Heart right ventricle (tissue), 16 donors: Measurements from ENCODE around the gene CBFB. TPM values are rescaled to one million over a fixed set of nuclear protein-coding genes. Genes with fewer than 3 reads are reported as not detected.

Source experiments
- ATAC-seq, 8 donors: fragments of 200-7000 bp; cut with Tn5 transposase; one replicate each; pipeline ENCODE4 v1.9.1; 2020; ENCODE audit warnings: mild to moderate bottlenecking in 8 of 8, moderate library complexity in 8 of 8, moderate number of reproducible peaks in 1 of 8
- DNase-seq, 2 donors: peaks; one replicate each; pipeline ENCODE4 v3.0.0-alpha.2; 2020
- H3K27ac ChIP-seq, 10 donors: fragments of 200-600 bp; sonication (generic) in 2 of 10; one replicate each; pipeline versions ENCODE4 v1.5.0 to v1.8.0; 2020 to 2022; ENCODE audit warnings: mild to moderate bottlenecking in 3 of 10
- H3K27me3 ChIP-seq, 7 donors: fragments of 200-600 bp; one replicate each; pipeline ENCODE4 v1.8.0; 2021 to 2022; ENCODE audit warnings: mild to moderate bottlenecking in 2 of 7
- H3K36me3 ChIP-seq, 9 donors: fragments of 200-600 bp; sonication (generic) in 1 of 9; one replicate each; pipeline versions ENCODE4 v1.5.0 to v1.8.0; 2020 to 2022; ENCODE audit warnings: mild to moderate bottlenecking in 2 of 9
- H3K4me1 ChIP-seq, 9 donors: fragments of 200-600 bp; sonication (generic) in 1 of 9; one replicate each; pipeline versions ENCODE4 v1.5.0 to v1.8.0; 2020 to 2022; ENCODE audit warnings: mild to moderate bottlenecking in 4 of 9
- H3K4me3 ChIP-seq, 10 donors: fragments of 200-600 bp; sonication (generic) in 2 of 10; one replicate each; pipeline versions ENCODE4 v1.5.0 to v1.8.0; 2020 to 2022; ENCODE audit warnings: mild to moderate bottlenecking in 7 of 10, moderate library complexity in 2 of 10
- H3K9me3 ChIP-seq, 11 donors: fragments of 200-600 bp in 10 of 11; sonication (generic) in 2 of 11; one replicate each; pipeline versions ENCODE4 v1.5.0 to v1.8.0; 2013 to 2022; ENCODE audit warnings: mild to moderate bottlenecking in 2 of 11, control low read depth in 1 of 11, moderate library complexity in 1 of 11
- WGBS, 2 donors: extraction: QIAGEN DNeasy Blood & Tissue Kit; methylation state at CpG; one replicate each; pipeline ENCODE4 v1.1.7; 2013; ENCODE audit warnings: inconsistent platforms in 1 of 2; 5-methylcytosine and 5-hydroxymethylcytosine counted together
- intact Hi-C, 10 donors: fragments of 100-400 bp; cut with DNase I; formaldehyde crosslinking; loops; one replicate each; pipeline versions ENCODE4 v1.11.1 to v1.14.2; 2022
- polyA plus RNA-seq, 2 donors: library from polyadenylated mRNA; stranded (reverse); fragments of 200-250 nt; gene quantifications; one replicate each; pipeline ENCODE4 v1.2.3, GENCODE V29; 2013
- total RNA-seq, 10 donors: library from RNA; stranded (reverse); fragmentation: NEBNext Ultra II Directional in 3 of 10; extraction: Animal tissue kit (Norgen Biotek cat#: 25700) in 3 of 10; gene quantifications; one replicate each; pipeline versions ENCODE4 v1.2.1 to v1.2.4, GENCODE V29; 2021 to 2023
- TF ChIP-seq, protein P1 (sequence below), 9 donors: fragments of 200-600 bp; sonication (generic) in 2 of 9; IDR thresholded peaks; one replicate each; pipeline versions ENCODE4 v1.5.0 to v1.8.0; 2021 to 2022; ENCODE audit warnings: antibody characterized with exemption in 9 of 9, mild to moderate bottlenecking in 5 of 9, moderate library complexity in 1 of 9
- donor health status: Arrhythmogenic right ventricular cardiomyopathy.
- donor health status: ischemic (EF 13 %, LVEDD 7.1; RV severe dilation, severe dysfunction).
- donor health status: healthy with polysubstance abuse.
- donor health status: DM: no; HTN: yes; CAD: no.
- donor health status: DM: no; HTN: no; CAD: no.
- donor health status: ischemic (EF 25% LVEDD 6.9; RV normal size, moderate dysfunction).
- donor health status: ischemic (EF 25% LVEDD 5.7; RV mildly dilated, moderate dysfunction).
- donor health status: healthy.
- donor health status: DM: yes; HTN: yes; CAD: no.
- donor health status: Ischemic cardiomyopathy.
- donor health status: ischemic (EF 35%, LVEDD 5.7; RV mildly dilated, moderate dysfunction).
- donor health status: nonischemic (EF 11% LVEDD 7.7; RV severe dilation, severe dysfunction).
- donor health status: DM: yes; HTN: yes; CAD: no.
- donor health status: PGD.
- donor health status: ischemic (EF 29% LVEDD 5.4; RV normal size, mild dysfunction).
- donor health status: nonischemic (EF 23%, LVEDD 6.1; RV moderate dilation, normal function).

CBFB gene
- total and polyA plus RNA-seq, 12 donors = 17.6 to 36.4 (median 29.0) TPM

- intact Hi-C loops = no loop called here
- DNase-seq (peak in 1 of 2 donors; percentile 29), ATAC-seq (peak in 7 of 8 donors; percentile 39 to 76 (median 65))
- peaks cover 0 to 30% (median 8%) of the 10 kb centered on the region in 9 donors for H3K4me1 ChIP-seq
- H3K27me3 ChIP-seq = no peaks in the 10 kb centered on the region
- no peak overlapping the region for H3K4me3 ChIP-seq
- TF ChIP-seq, protein P1, sequence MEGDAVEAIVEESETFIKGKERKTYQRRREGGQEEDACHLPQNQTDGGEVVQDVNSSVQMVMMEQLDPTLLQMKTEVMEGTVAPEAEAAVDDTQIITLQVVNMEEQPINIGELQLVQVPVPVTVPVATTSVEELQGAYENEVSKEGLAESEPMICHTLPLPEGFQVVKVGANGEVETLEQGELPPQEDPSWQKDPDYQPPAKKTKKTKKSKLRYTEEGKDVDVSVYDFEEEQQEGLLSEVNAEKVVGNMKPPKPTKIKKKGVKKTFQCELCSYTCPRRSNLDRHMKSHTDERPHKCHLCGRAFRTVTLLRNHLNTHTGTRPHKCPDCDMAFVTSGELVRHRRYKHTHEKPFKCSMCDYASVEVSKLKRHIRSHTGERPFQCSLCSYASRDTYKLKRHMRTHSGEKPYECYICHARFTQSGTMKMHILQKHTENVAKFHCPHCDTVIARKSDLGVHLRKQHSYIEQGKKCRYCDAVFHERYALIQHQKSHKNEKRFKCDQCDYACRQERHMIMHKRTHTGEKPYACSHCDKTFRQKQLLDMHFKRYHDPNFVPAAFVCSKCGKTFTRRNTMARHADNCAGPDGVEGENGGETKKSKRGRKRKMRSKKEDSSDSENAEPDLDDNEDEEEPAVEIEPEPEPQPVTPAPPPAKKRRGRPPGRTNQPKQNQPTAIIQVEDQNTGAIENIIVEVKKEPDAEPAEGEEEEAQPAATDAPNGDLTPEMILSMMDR (IDR thresholded peaks at IDR 0.05) = peak in 8 of 9 donors; percentile 10 to 54 (median 35)
- H3K36me3 ChIP-seq = peaks cover 0 to 25% (median 5%) of the 10 kb centered on the region in 9 donors
- WGBS, 2 donors = 51 to 54% methylated on average over 4 of the region's 4 CpGs
- no peaks in the 10 kb centered on the region for H3K9me3 ChIP-seq
- no peak overlapping the region for H3K27ac ChIP-seq
These were observed 75.1 kb downstream of the CBFB start for GRCh38 chr16:67104061-67104460.

GRCh38 chr16:67104845-67105244, 75.9 kb downstream of the CBFB start:
- H3K27ac ChIP-seq = peak overlapping the region in 1 of 10 donors; percentile 65

DNA sequence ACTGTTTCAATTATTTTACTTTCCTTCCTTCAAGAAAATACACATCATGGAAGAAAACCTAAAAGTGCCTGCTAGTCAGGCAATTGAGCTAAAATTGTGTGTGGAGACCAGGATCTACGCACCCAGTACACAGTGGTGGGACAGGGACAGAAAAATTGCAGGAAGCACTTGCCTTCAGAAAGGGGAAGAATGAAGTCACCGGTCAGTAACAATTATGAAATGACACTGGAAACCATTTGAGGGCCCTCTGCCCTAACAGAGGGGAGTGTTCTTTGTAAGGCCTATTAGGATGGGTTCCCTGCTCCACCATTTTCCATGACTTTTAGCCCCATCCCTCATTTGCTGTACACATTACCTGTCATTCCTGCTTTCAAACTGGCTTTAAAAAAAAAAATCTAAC, 76.3 kb downstream of the CBFB start:
- H3K36me3 ChIP-seq = peaks cover 0 to 14% (median 1%) of the 10 kb centered on the region in 9 donors
- WGBS, 2 donors = 71 to 72% methylated on average over 2 of the region's 2 CpGs
- no peaks in the 10 kb centered on the region for H3K9me3 ChIP-seq
- H3K27ac ChIP-seq = peak overlapping the region in 1 of 10 donors; percentile 65
- peaks cover 0 to 34% (median 12%) of the 10 kb centered on the region in 9 donors for H3K4me1 ChIP-seq
- intact Hi-C loops = loop anchor here in 2 of 10 donors (5.0 kb wide), 2 partner anchors 73 to 128 kb away; no protein-coding TSS in a partner anchor
- H3K27me3 ChIP-seq = no peaks in the 10 kb centered on the region
- no peak overlapping the region for H3K4me3 ChIP-seq
- TF ChIP-seq, protein P1 (IDR thresholded peaks at IDR 0.05) = no peak
- ATAC-seq (no peak), DNase-seq (no peak)

More at GRCh38 chr16:67104845-67105244, 75.9 kb downstream of the CBFB start:
- Histone ChIP-seq H3K36me3 (peaks cover 0 to 18% (median 5%) of the 10 kb centered on the region in 9 donors), H3K27me3 (no peaks in the 10 kb centered on the region), H3K9me3 (no peaks in the 10 kb centered on the region), H3K4me3 (no peak overlapping the region), H3K4me1 (peaks cover 0 to 33% (median 12%) of the 10 kb centered on the region in 9 donors)
- TF ChIP-seq, protein P1 (IDR thresholded peaks at IDR 0.05) = no peak
- 88 to 91% methylated on average over 6 of the region's 6 CpGs for WGBS, 2 donors
- DNase-seq (no peak), ATAC-seq (no peak)
- intact Hi-C loops = loop anchor here in 2 of 10 donors (5.0 kb wide), 2 partner anchors 73 to 128 kb away; no protein-coding TSS in a partner anchor

DNA sequence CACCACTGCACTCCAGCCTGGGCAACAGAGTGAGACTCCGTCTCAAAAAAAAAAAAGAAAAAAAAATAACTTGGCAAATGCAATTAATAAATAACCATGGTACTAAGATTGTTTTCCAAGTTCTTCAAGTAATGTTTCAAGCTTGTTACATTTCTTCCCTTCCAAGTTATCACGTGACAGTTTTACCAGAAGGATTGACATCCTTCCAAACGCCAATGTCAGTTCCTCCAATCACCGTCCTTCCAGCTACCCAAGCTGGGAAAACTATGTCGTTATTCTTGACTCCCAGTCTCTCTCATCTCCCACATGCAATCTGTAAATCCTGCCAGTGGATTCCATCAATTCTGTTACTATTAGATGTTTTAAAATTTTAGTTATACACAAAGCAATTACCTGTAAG, 76.9 kb downstream of the CBFB start:
- Histone ChIP-seq H3K27ac (peak overlapping the region in 1 of 10 donors; percentile 65), H3K27me3 (no peaks in the 10 kb centered on the region), H3K9me3 (no peaks in the 10 kb centered on the region), H3K4me3 (no peak overlapping the region), H3K36me3 (peaks cover 0 to 8% (median 0%) of the 10 kb centered on the region in 9 donors), H3K4me1 (peaks cover 5 to 40% (median 17%) of the 10 kb centered on the region in 9 donors)
- 35 to 40% methylated on average over 5 of the region's 5 CpGs for WGBS, 2 donors
- no peak for ATAC-seq
- DNase-seq = no peak
- TF ChIP-seq, protein P1 (IDR thresholded peaks at IDR 0.05) = no peak
- intact Hi-C loops = loop anchor here in 2 of 10 donors (2.0 to 5.0 kb wide), 3 partner anchors 49 to 129 kb away; no protein-coding TSS in a partner anchor
